Neuronal stem cell (in vitro differentiated cells): ENCODE data around the gene SRSF10.

Experiments
- DNase-seq: peaks from one replicate; pipeline ENCODE4 v3.0.0-alpha.2; 2013; ENCODE audit warnings: low spot score
- H2AFZ ChIP-seq: one replicate; pipeline ENCODE4 v1.6.1; 2013; ENCODE audit warnings: mild to moderate bottlenecking, low read length, inconsistent platforms
- H2AK5ac ChIP-seq: 2 replicates; pipeline ENCODE4 v1.6.1; 2013; ENCODE audit warnings: low read depth, mild to moderate bottlenecking, inconsistent platforms, low read length, moderate library complexity, mixed read lengths
- H2BK120ac ChIP-seq: 2 replicates; pipeline ENCODE4 v1.6.1; 2013; ENCODE audit warnings: low read depth, mild to moderate bottlenecking, inconsistent platforms, low read length, moderate library complexity, mixed read lengths
- H2BK12ac ChIP-seq: one replicate; pipeline ENCODE4 v1.6.1; 2013; ENCODE audit warnings: low read length, inconsistent platforms
- H2BK15ac ChIP-seq: 2 replicates; pipeline ENCODE4 v1.6.1; 2013; ENCODE audit warnings: mild to moderate bottlenecking, low read length, inconsistent platforms, mixed read lengths
- H2BK5ac ChIP-seq: one replicate; pipeline ENCODE4 v1.6.1; 2013; ENCODE audit warnings: inconsistent platforms, mild to moderate bottlenecking, low read length, moderate library complexity
- H3K14ac ChIP-seq: one replicate; pipeline ENCODE4 v1.6.1; 2013; ENCODE audit warnings: low read length, inconsistent platforms
- H3K18ac ChIP-seq: 2 replicates; pipeline ENCODE4 v1.6.1; 2013; ENCODE audit warnings: low read length, inconsistent platforms
- H3K23ac ChIP-seq: 2 replicates; pipeline ENCODE4 v1.6.1; 2013; ENCODE audit warnings: low read depth, mild to moderate bottlenecking, mixed read lengths, low read length, inconsistent platforms; ENCODE audit not compliant: poor library complexity
- H3K27ac ChIP-seq: replicated peaks from 3 replicates; pipeline ENCODE4 v1.5.1; 2013; ENCODE audit warnings: low read length, inconsistent platforms
- H3K27me3 ChIP-seq, 3 experiments: 2 replicates each; pipeline ENCODE4 v1.6.1; 2013; ENCODE audit warnings: low read length in 3 of 3, mild to moderate bottlenecking in 2 of 3, inconsistent platforms in 1 of 3, low read depth in 1 of 3, mixed read lengths in 1 of 3, moderate library complexity in 1 of 3; ENCODE audit not compliant: control insufficient read depth in 3 of 3, insufficient read depth in 3 of 3
- H3K36me3 ChIP-seq, 2 donors: replicated peaks in 1 of 2; 2 replicates each; pipeline ENCODE4 v1.6.1; 2013; ENCODE audit warnings: low read length in 2 of 2; ENCODE audit not compliant: control insufficient read depth in 2 of 2, insufficient read depth in 2 of 2
- H3K4ac ChIP-seq: 2 replicates; pipeline ENCODE4 v1.6.1; 2013; ENCODE audit warnings: inconsistent platforms, mild to moderate bottlenecking, low read length, moderate library complexity
- H3K4me1 ChIP-seq, 2 donors: 1 replicate in 1 of 2; 2 replicates in 1 of 2; pipeline ENCODE4 v1.6.1; 2013; ENCODE audit warnings: low read length in 2 of 2, low read depth in 1 of 2; ENCODE audit not compliant: control insufficient read depth in 2 of 2, insufficient read depth in 1 of 2
- H3K4me2 ChIP-seq: one replicate; pipeline ENCODE4 v1.6.1; 2013; ENCODE audit warnings: mild to moderate bottlenecking, low read length, inconsistent platforms; ENCODE audit not compliant: insufficient read depth, poor library complexity, severe bottlenecking
- H3K4me3 ChIP-seq, 2 donors: 2 replicates each; pipeline ENCODE4 v1.5.1; 2013; ENCODE audit warnings: low read length in 2 of 2, mild to moderate bottlenecking in 2 of 2, inconsistent platforms in 1 of 2, moderate library complexity in 1 of 2
- H3K79me1 ChIP-seq: one replicate; pipeline ENCODE4 v1.6.1; 2013; ENCODE audit warnings: low read depth, mild to moderate bottlenecking, inconsistent platforms, low read length, moderate library complexity
- H3K9ac ChIP-seq: one replicate; pipeline ENCODE4 v1.6.1; 2013; ENCODE audit warnings: mild to moderate bottlenecking, low read depth, low read length, inconsistent platforms; ENCODE audit not compliant: poor library complexity
- H3K9me3 ChIP-seq, 2 donors: replicated peaks in 1 of 2; 2 replicates each; pipeline versions ENCODE3 to v1.6.1; 2013; ENCODE audit warnings: low read length in 2 of 2, mild to moderate bottlenecking in 2 of 2, inconsistent platforms in 1 of 2, low read depth in 1 of 2, mixed read lengths in 1 of 2, moderate library complexity in 1 of 2; ENCODE audit not compliant: control insufficient read depth in 2 of 2, insufficient read depth in 1 of 2
- H4K8ac ChIP-seq: one replicate; pipeline ENCODE4 v1.6.1; 2013; ENCODE audit warnings: low read depth, mild to moderate bottlenecking, inconsistent platforms, low read length, moderate library complexity
- H4K91ac ChIP-seq: one replicate; pipeline ENCODE4 v1.6.1; 2013; ENCODE audit warnings: low read length, low read depth, mild to moderate bottlenecking, inconsistent platforms; ENCODE audit not compliant: poor library complexity
- WGBS, 2 donors: extraction: QIAGEN DNeasy Blood & Tissue Kit; methylation state at CpG; one replicate each; pipeline ENCODE4 v1.1.7; 2013; ENCODE audit warnings: missing lambda C conversion rate in 2 of 2, mixed read lengths in 1 of 2; ENCODE audit not compliant: insufficient read length in 2 of 2, insufficient replicate concordance in 1 of 2; ENCODE audit errors: extremely low coverage in 2 of 2; 5-methylcytosine and 5-hydroxymethylcytosine counted together

SRSF10 gene

DNA sequence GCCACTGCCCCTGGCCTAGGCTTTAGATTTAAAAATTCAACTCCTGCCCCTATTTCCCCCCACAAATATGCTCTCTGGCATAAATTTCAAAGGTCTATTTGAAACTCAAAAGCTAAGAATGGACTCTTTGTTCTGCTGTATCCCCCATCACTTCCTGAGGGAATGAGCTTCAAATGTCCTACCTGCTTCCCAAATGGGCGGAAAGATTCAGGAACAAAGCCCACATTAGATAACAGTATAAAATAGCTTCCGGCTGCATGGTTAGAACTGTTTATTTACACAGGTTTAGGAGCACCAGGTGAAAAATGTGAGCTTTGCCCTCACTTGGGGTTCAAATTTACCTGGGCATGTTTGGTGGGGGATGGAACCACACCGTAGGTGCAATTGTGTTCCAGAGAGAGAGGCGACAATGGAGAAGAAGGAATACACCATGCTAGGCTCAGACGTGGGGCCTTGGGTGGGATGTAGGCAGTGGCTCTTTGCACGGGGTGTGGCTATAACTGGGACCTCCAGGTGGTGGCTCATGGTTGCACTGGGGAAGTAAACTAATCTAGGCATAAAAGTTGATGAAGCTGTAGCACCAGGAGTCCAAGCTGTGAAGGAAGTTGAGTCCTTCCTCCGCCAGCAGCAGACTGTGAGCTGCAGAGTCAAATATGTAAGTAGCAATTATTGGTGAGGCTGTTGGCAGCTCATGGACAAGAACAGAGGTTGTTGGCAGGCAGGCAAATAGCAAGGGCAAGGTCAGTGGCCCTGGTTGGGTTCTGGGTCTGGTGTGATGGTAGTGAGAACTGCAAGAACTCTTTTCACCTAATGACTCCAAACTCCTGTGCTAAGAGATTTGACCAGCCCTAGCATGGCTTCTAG, 41.5 kb upstream of the SRSF10 start:
- no peak overlapping the region for H3K4me3 ChIP-seq

DNA sequence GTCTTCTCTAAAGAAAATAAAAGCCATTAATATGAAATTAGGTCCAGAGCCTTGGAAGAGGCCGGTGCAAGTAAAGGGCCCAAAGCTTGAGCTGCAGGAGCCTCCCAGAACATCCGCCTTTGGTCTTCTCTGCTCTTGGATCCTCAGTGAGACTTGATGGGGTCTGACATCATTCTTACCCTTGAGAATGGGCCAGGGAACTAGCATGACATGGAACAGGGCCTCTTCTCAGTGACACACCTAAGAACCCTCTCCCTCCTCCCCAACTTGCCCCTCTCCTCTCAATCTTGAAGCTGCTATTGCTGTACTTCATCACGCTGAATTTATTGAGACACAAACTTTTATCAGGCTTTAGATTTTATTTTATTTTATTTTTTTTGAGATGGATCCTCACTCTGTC, 40.3 kb upstream of the SRSF10 start:
- no peaks in the 10 kb centered on the region for H3K79me1 ChIP-seq
- H4K8ac ChIP-seq, result no peak overlapping the region
- H2BK120ac ChIP-seq, result no peak overlapping the region
- H4K91ac ChIP-seq, result no peak overlapping the region
- H3K18ac ChIP-seq, result no peak overlapping the region
- no peak for DNase-seq
- H3K27me3 ChIP-seq, result no peaks in the 10 kb centered on the region
- no peak overlapping the region for H3K14ac ChIP-seq
- WGBS, 2 donors, result no CpG with 5 or more reads among the region's 3 CpGs
- no peak overlapping the region for H3K9ac ChIP-seq
- no peak overlapping the region for H2BK5ac ChIP-seq
- peaks cover 7 to 16% of the 10 kb centered on the region in 2 donors for H3K4me1 ChIP-seq
- H3K4me2 ChIP-seq, result no peak overlapping the region
- no peak overlapping the region for H3K4ac ChIP-seq
- no peak overlapping the region for H2BK12ac ChIP-seq
- H3K23ac ChIP-seq, result no peak overlapping the region
- no peak overlapping the region for H3K27ac ChIP-seq
- H2BK15ac ChIP-seq, result no peak overlapping the region
- no peak overlapping the region for H2AK5ac ChIP-seq
- no peak overlapping the region for H3K4me3 ChIP-seq
- no peak overlapping the region for H2AFZ ChIP-seq
- no peaks in the 10 kb centered on the region for H3K36me3 ChIP-seq
- no peaks in the 10 kb centered on the region for H3K9me3 ChIP-seq

More for the DNA sequence above, 41.5 kb upstream of the SRSF10 start:
- Histone ChIP-seq H3K79me1 (no peaks in the 10 kb centered on the region), H2BK5ac (no peak overlapping the region), H2BK120ac (no peak overlapping the region), H4K8ac (no peak overlapping the region), H4K91ac (no peak overlapping the region), H3K9ac (no peak overlapping the region), H3K27ac (no peak overlapping the region), H3K4me1 (peaks cover 7 to 16% of the 10 kb centered on the region in 2 donors), H3K27me3 (no peaks in the 10 kb centered on the region), H2BK12ac (no peak overlapping the region), H3K18ac (no peak overlapping the region), H3K14ac (no peak overlapping the region), H2AK5ac (no peak overlapping the region), H2BK15ac (no peak overlapping the region), H3K4me2 (no peak overlapping the region), H3K4ac (no peak overlapping the region), H3K9me3 (no peaks in the 10 kb centered on the region), H3K23ac (no peak overlapping the region), H2AFZ (no peak overlapping the region), H3K36me3 (no peaks in the 10 kb centered on the region)
- DNase-seq, result no peak
- no CpG with 5 or more reads among the region's 7 CpGs for WGBS, 2 donors

DNA sequence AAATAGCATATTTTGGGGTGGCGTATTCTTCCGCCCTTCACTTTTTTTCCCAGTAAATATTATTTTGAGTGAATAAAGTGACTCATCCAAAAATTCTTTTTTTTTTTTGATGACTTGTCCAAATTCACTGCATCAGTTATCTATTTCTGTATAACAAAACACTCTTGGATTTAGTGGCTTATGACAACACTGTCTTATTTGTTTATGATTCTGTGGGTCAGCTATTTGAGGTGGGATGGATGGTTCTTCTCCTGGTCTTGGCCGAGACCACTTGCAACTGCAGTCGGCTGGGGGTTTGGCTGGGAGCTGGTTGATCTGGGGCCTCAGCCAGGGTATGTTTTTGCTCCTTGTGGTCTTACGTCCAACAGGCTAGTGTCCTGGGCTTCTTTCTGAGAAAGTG, 39.9 kb upstream of the SRSF10 start:
- Histone ChIP-seq H4K91ac (no peak overlapping the region), H4K8ac (no peak overlapping the region), H3K4ac (no peak overlapping the region), H2BK15ac (no peak overlapping the region), H2BK12ac (no peak overlapping the region), H3K79me1 (no peaks in the 10 kb centered on the region), H3K27ac (no peak overlapping the region), H3K18ac (no peak overlapping the region), H3K36me3 (no peaks in the 10 kb centered on the region), H2AK5ac (no peak overlapping the region), H3K4me2 (no peak overlapping the region), H3K14ac (no peak overlapping the region), H2AFZ (no peak overlapping the region), H3K23ac (no peak overlapping the region), H3K9ac (no peak overlapping the region), H3K4me3 (no peak overlapping the region), H2BK5ac (no peak overlapping the region), H3K4me1 (peaks cover 7 to 16% of the 10 kb centered on the region in 2 donors), H3K27me3 (no peaks in the 10 kb centered on the region), H2BK120ac (no peak overlapping the region), H3K9me3 (no peaks in the 10 kb centered on the region)
- no peak for DNase-seq
- no CpG with 5 or more reads among the region's 5 CpGs for WGBS, 2 donors

DNA sequence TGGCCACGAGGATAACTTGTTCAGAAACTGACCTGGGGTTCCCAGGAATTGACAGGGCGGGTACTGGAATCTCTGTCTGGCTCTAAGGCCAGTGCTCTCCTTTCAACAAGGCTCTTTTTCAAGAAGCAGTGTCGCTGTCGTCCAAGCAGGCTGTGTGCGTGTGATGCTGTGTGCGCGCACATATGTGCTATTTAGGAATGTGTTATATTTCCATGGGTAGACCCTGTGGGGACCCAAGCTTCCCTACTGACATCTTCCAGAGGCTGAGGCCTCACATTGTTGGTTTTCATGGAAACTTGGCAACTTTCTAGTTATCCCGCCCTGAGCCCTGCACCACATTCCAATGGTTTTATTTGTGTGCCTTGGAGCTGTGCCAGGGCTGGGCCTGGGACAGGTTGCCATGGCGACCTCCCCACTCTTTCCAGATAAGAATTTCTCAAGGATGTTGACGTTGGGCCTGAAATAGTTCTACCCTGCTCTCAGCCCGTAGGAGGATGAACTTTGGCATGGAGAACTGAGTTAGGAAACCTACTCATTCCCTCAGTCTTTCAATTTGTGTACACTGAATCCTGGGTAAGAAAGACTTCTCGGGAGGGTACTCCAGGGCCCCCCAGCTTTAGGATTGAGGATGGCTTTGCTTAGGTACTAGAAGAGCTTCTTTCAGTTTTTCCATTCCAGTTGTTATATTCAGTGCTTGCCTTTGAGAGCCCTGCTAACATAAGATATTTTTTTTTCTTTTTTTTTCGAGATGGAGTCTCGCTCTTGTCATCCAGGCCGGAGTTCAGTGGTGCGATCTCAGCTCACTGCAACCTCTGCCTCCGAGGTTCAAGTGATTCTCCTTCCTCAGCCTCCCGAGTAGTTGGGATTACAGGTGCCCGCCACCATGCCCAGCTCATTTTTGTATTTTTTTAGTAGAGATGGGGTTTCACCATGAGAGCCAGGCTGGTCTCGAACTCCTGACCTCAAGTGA, 38.8 kb upstream of the SRSF10 start:
- Histone ChIP-seq H3K27ac (peak overlapping the region; percentile 29), H2BK12ac (no peak overlapping the region), H3K18ac (peak overlapping the region; percentile 0), H3K4me1 (peaks cover 7 to 16% of the 10 kb centered on the region in 2 donors), H2BK120ac (no peak overlapping the region), H3K9ac (no peak overlapping the region), H2BK15ac (no peak overlapping the region), H3K14ac (no peak overlapping the region), H3K4me2 (peak overlapping the region; percentile 11), H3K4me3 (no peak overlapping the region), H3K79me1 (no peaks in the 10 kb centered on the region), H3K27me3 (peaks cover 0 to 2% (median 0%) of the 10 kb centered on the region in 3 experiments), H2BK5ac (no peak overlapping the region), H3K9me3 (no peaks in the 10 kb centered on the region), H3K36me3 (no peaks in the 10 kb centered on the region), H2AK5ac (no peak overlapping the region), H3K4ac (no peak overlapping the region), H4K8ac (no peak overlapping the region), H2AFZ (peak overlapping the region; percentile 53), H3K23ac (no peak overlapping the region), H4K91ac (no peak overlapping the region)
- peak; percentile 21 for DNase-seq
- no CpG with 5 or more reads among the region's 20 CpGs for WGBS, 2 donors
